ENCODE results near the gene CELF2. TPM values are rescaled to one million over a fixed set of nuclear protein-coding genes. Genes with fewer than 3 reads are reported as not detected.

Gene CELF2
- total RNA-seq, 1 donor from 2014 or later, result 31.6 TPM

DNA sequence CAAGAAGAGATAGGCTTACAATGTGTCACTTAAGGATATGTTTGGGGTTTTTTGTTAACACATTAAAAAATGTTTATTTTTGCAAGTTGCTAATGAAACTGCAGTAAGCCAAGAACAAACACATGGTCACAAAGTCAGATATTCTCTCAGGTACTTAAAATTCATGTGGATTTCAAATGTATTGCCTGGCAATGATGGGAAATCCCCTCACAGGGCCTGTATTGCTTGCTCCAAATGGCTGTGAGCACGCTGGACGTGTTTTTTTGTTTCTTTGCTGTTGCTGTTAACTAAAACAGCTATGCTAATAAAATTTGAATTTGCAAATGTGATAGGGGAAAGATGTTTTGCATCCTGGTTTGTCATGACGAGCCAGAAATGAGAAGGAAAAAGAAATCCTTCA is 3.8 kb upstream of the CELF2 start:
- no peak for DNase-seq (ENCODE audit: low spot score)
- no peak overlapping the region for H2AFZ ChIP-seq (replicated peaks)

DNA sequence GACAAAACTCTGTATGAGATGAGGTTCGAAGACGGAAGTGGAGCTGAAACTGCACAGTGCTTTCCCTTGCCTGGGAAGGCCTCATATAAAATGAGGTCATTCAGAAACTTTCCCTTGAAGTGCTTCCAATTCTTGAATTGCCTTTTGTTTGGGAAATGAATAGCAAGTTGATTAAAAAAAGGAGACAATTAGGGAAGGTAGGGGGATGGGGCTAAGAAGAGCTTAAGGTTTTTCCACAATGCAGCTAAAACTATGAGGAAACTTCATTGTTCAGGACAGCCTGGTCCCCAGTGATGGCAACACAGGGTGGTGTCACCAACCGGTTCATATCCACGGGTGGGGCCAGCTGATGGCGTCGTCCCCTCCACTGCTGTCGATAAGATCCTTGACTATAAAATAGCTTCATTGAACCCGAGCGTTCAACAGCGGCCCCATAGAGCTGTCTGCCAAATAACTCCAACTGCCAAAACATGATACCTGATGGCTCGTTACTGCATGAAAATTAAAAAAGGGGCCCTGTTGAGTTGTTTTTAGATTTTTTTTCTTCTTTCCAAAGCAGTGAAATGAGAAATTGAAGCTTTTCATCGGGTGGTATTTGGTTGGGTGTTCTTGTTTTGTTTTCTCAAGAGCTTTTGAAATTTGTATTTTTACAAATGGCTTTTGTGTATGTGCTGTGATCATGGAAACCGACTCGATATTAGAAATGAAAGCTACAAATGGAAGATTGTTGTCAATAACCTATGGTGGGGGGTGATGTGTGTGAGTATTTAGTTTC is 2.8 kb upstream of the CELF2 start:
- Histone ChIP-seq H2AFZ (replicated peaks) (no peak overlapping the region), H3K27ac (no peak overlapping the region), H3K4me1 (peaks cover 60% of the 10 kb centered on the region), H3K27me3 (peaks cover 25% of the 10 kb centered on the region), H3K36me3 (no peaks in the 10 kb centered on the region), H3F3A (ENCODE audit: low read depth) (peaks cover 26% of the 10 kb centered on the region), H4K20me1 (ENCODE audit: low read depth) (no peaks in the 10 kb centered on the region), H3K4me3 (no peak overlapping the region), H3K9me3 (ENCODE audit: low read depth) (no peaks in the 10 kb centered on the region), H3K9ac (no peak overlapping the region), H3K4me2 (peak overlapping the region; percentile 60), H3K79me2 (ENCODE audit: low read depth) (peaks cover 13% of the 10 kb centered on the region)
- Mint-ChIP-seq H3K4me3 (no peak overlapping the region), H3K4me1 (peaks cover 63% of the 10 kb centered on the region), H3K36me3 (no peaks in the 10 kb centered on the region), H3K27me3 (ENCODE audit: insufficient read depth, low read depth) (peaks cover 13% of the 10 kb centered on the region), H3K9me3 (no peaks in the 10 kb centered on the region), H3K27ac (peak overlapping the region; percentile 9)
- no peak for TF ChIP-seq EZH2 (IDR thresholded peaks at IDR 0.05)
- TF ChIP-seq, protein P1, sequence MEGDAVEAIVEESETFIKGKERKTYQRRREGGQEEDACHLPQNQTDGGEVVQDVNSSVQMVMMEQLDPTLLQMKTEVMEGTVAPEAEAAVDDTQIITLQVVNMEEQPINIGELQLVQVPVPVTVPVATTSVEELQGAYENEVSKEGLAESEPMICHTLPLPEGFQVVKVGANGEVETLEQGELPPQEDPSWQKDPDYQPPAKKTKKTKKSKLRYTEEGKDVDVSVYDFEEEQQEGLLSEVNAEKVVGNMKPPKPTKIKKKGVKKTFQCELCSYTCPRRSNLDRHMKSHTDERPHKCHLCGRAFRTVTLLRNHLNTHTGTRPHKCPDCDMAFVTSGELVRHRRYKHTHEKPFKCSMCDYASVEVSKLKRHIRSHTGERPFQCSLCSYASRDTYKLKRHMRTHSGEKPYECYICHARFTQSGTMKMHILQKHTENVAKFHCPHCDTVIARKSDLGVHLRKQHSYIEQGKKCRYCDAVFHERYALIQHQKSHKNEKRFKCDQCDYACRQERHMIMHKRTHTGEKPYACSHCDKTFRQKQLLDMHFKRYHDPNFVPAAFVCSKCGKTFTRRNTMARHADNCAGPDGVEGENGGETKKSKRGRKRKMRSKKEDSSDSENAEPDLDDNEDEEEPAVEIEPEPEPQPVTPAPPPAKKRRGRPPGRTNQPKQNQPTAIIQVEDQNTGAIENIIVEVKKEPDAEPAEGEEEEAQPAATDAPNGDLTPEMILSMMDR (IDR thresholded peaks at IDR 0.05), result no peak
- TF ChIP-seq EZH2phosphoT487 (IDR thresholded peaks at IDR 0.05), result no peak
- DNase-seq (ENCODE audit: low spot score), result peak; percentile 28

More for the DNA sequence above, 3.8 kb upstream of the CELF2 start:
- H3K27me3 ChIP-seq, result peaks cover 15% of the 10 kb centered on the region
- H3K79me2 ChIP-seq (ENCODE audit: low read depth), result peaks cover 3% of the 10 kb centered on the region
- Mint-ChIP-seq H3K36me3 (no peaks in the 10 kb centered on the region), H3K27me3 (ENCODE audit: insufficient read depth, low read depth) (peaks cover 12% of the 10 kb centered on the region), H3K4me3 (no peak overlapping the region), H3K9me3 (no peaks in the 10 kb centered on the region), H3K4me1 (peaks cover 56% of the 10 kb centered on the region), H3K27ac (no peak overlapping the region)
- H3K9ac ChIP-seq, result no peak overlapping the region
- peaks cover 26% of the 10 kb centered on the region for H3F3A ChIP-seq (ENCODE audit: low read depth)
- no peaks in the 10 kb centered on the region for H3K36me3 ChIP-seq
- H4K20me1 ChIP-seq (ENCODE audit: low read depth), result no peaks in the 10 kb centered on the region
- H3K27ac ChIP-seq, result no peak overlapping the region
- H3K9me3 ChIP-seq (ENCODE audit: low read depth), result no peaks in the 10 kb centered on the region
- H3K4me1 ChIP-seq, result peaks cover 49% of the 10 kb centered on the region
- TF ChIP-seq EZH2phosphoT487 (IDR thresholded peaks at IDR 0.05) (no peak), EZH2 (IDR thresholded peaks at IDR 0.05) (no peak)
- TF ChIP-seq, protein P1 (IDR thresholded peaks at IDR 0.05), result no peak
- no peak overlapping the region for H3K4me3 ChIP-seq
- peak overlapping the region; percentile 8 for H3K4me2 ChIP-seq

DNA sequence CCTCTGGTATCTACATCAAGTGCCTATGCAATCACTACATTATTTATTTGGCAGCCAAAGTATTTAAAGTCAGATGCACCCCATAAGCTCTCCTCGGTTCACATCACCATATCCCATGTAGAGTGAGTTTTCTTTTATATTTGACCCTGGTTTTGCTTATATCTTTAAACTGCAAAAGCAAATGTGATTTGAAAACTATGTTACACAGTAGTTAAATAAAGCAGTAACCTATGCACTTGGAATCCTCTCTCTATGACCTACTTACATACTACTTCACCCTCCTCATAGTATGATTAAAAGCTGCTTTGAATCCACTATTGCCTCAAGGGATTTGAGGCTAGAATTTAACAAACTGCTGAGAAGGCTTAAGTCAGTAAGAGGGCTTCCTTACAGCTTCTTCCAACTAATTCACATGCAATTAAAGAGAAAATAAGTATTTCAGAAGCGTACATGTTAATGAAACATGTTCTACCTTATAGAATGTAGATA is 2.2 kb upstream of the CELF2 start:
- no peak for DNase-seq (ENCODE audit: low spot score)
- Mint-ChIP-seq H3K27me3 (ENCODE audit: insufficient read depth, low read depth) (peaks cover 13% of the 10 kb centered on the region), H3K36me3 (no peaks in the 10 kb centered on the region), H3K4me3 (no peak overlapping the region), H3K4me1 (peaks cover 67% of the 10 kb centered on the region), H3K27ac (no peak overlapping the region), H3K9me3 (no peaks in the 10 kb centered on the region)
- Histone ChIP-seq H3F3A (ENCODE audit: low read depth) (peaks cover 31% of the 10 kb centered on the region), H3K4me3 (no peak overlapping the region), H3K27me3 (peaks cover 27% of the 10 kb centered on the region), H3K27ac (no peak overlapping the region), H3K9me3 (ENCODE audit: low read depth) (no peaks in the 10 kb centered on the region), H4K20me1 (ENCODE audit: low read depth) (peaks cover 4% of the 10 kb centered on the region), H3K9ac (no peak overlapping the region), H3K4me2 (peak overlapping the region; percentile 60), H3K36me3 (no peaks in the 10 kb centered on the region), H3K79me2 (ENCODE audit: low read depth) (peaks cover 20% of the 10 kb centered on the region), H3K4me1 (peaks cover 66% of the 10 kb centered on the region), H2AFZ (replicated peaks) (no peak overlapping the region)
- no peak for TF ChIP-seq EZH2 (IDR thresholded peaks at IDR 0.05)
